LHCN-M2 (cell line): ENCODE data around the gene ZNF112. TPM values are rescaled to one million over a fixed set of nuclear protein-coding genes. Genes with fewer than 3 reads are reported as not detected.

Source experiments
- DNase-seq: peaks from one replicate; pipeline ENCODE4 v3.0.0-alpha.2; 2012; ENCODE audit warnings: low read depth
- total RNA-seq: library from RNA; depleted of rRNA; stranded (reverse); fragments of >200 nt; gene quantifications from 2 replicates; pipeline ENCODE4 v1.2.3, GENCODE V29; 2014; rRNA removed

Gene ZNF112
- total RNA-seq, 1 experiment from 2014 or later: 6.2 TPM

- no peak for DNase-seq
These were observed 73.6 kb downstream of the ZNF112 start for GRCh38 chr19:44282846-44283245.

GRCh38 chr19:44280916-44281315 is 75.6 kb downstream of the ZNF112 start:
- no peak for DNase-seq

DNA sequence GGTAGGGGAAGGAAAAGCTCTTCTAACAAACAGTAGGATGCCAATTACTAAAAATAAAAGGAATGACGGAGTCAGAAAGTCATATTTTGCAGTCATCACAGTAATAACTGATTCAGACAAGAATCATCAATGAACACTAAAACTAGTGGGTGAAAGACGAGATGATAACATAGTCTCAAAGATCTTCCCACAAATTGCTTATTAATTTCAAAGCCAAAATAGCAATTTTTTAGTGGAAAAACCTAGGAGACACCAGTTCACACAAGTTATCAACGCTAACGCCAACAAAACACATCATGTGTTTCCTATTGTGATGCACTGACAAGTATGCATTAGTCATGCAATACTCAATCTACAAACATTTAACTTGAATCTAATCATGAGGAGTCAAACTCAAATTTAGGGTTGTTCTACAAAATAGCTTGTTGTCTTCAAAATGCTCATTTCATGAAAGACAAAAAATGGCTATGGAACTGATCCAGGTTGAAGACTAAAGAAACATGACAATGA is 78.2 kb downstream of the ZNF112 start:
- no peak for DNase-seq

DNA sequence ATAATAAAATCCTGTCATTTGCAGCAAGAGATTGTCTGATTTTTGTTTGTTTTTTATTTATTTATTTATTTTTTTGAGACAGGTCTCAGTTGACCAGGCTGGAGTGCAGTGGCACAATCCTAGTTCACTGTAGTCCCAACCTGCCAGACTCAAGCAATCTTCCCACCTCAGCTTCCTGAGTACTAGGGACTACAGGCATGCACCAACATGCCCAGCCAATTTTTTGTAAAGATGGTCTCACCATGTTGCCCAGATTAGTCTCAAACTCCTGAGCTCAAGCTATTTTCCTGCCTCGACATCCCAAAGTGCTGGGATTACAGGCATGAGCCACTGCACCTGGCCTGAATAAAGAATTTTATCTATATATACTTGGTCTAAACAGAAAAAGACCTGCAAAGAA is 79.1 kb downstream of the ZNF112 start:
- DNase-seq: no peak

Other genes with a start within 250 kb of the ZNF112 start
- 3.6 and 3.7 TPM in 2 replicates for gene ZNF225, start 243.3 kb downstream of the ZNF112 start, total RNA-seq
- 6.1 and 8.2 TPM in 2 replicates for gene ZNF234, start 215.1 kb downstream of the ZNF112 start, total RNA-seq
- gene ZNF226, start 191.6 kb downstream of the ZNF112 start, total RNA-seq: 22.4 and 24.7 TPM in 2 replicates
- 17.3 and 19.4 TPM in 2 replicates for gene ZNF227, start 144.1 kb downstream of the ZNF112 start, total RNA-seq
- gene ZNF233, start 96.8 kb downstream of the ZNF112 start, total RNA-seq: 0.06 and 0.46 TPM in 2 replicates
- gene ZNF235, start 51.7 kb downstream of the ZNF112 start, total RNA-seq: 1.7 and 3.5 TPM in 2 replicates
- gene ZNF285, start 44.9 kb upstream of the ZNF112 start, total RNA-seq: 1.4 and 2.2 TPM in 2 replicates
- gene ZNF229, start 91.8 kb upstream of the ZNF112 start, total RNA-seq: 3.2 and 3.4 TPM in 2 replicates
- gene ZNF180, start 143.8 kb upstream of the ZNF112 start, total RNA-seq: 13.9 and 15.7 TPM in 2 replicates
- gene CEACAM20, start 173.0 kb upstream of the ZNF112 start, total RNA-seq: not detected in 2 replicates